OCI-LY3 (cell line): ENCODE data around the gene FAM120A.

Experiments
- H2AFZ ChIP-seq: fragments of 200-600, 300-600 bp; shearing (Covaris generic); 2 replicates; pipeline ENCODE4 v1.6.0; 2014; ENCODE audit warnings: antibody characterized with exemption, low read depth, low read length
- H3K27ac ChIP-seq: fragments of 200-600, 300-600 bp; sonication (generic); 2 replicates; pipeline ENCODE4 v1.5.1; 2014; ENCODE audit warnings: mild to moderate bottlenecking, low read length, moderate library complexity, mixed read lengths
- H3K27me3 ChIP-seq: fragments of 200-600, 300-600 bp; sonication (generic); 2 replicates; pipeline ENCODE4 v1.6.1; 2014; ENCODE audit warnings: low read depth, low read length, mixed read lengths
- H3K36me3 ChIP-seq: fragments of 200-600, 300-600 bp; sonication (generic); replicated peaks from 2 replicates; pipeline ENCODE3; 2014; ENCODE audit warnings: low read depth, low read length, mixed read lengths
- H3K4me1 ChIP-seq: fragments of 300-600, 200-600 bp; sonication (generic); 2 replicates; pipeline ENCODE4 v1.6.1; 2014; ENCODE audit warnings: low read length, mixed read lengths
- H3K4me2 ChIP-seq: fragments of 200-600, 300-600 bp; sonication (generic); 2 replicates; pipeline ENCODE4 v1.6.1; 2014; ENCODE audit warnings: low read length, mixed read lengths
- H3K4me3 ChIP-seq: fragments of 300-600, 200-600 bp; sonication (generic); 2 replicates; pipeline ENCODE4 v1.5.1; 2014; ENCODE audit warnings: antibody characterized with exemption, mild to moderate bottlenecking, low read length, moderate library complexity
- H3K79me2 ChIP-seq: fragments of 300-600, 200-600 bp; shearing (Covaris generic); 2 replicates; pipeline ENCODE4 v1.6.1; 2014; ENCODE audit warnings: mild to moderate bottlenecking, low read length, mixed read lengths
- H3K9ac ChIP-seq: fragments of 300-600, 200-600 bp; shearing (Covaris generic); 2 replicates; pipeline ENCODE4 v1.6.0; 2014; ENCODE audit warnings: mild to moderate bottlenecking, low read length, moderate library complexity
- H3K9me3 ChIP-seq: fragments of 200-600, 300-600 bp; shearing (Covaris generic); 2 replicates; pipeline ENCODE4 v1.6.1; 2014; ENCODE audit warnings: low read length, mixed read lengths; ENCODE audit not compliant: insufficient read depth
- H4K20me1 ChIP-seq: fragments of 200-600, 300-600 bp; sonication (generic); 2 replicates; pipeline ENCODE4 v1.6.1; 2016; ENCODE audit warnings: low read length, mixed read lengths; ENCODE audit not compliant: insufficient read depth
- CTCF ChIP-seq: fragments of 200-600, 300-600 bp; sonication (generic); IDR thresholded peaks from 2 replicates; pipeline ENCODE4 v1.5.1; 2014; ENCODE audit warnings: antibody characterized with exemption, low read length, low read depth
- EZH2phosphoT487 ChIP-seq: fragments of 200-600 bp; shearing (Covaris generic); IDR thresholded peaks from 2 replicates; pipeline ENCODE4 v1.6.1; 2018; ENCODE audit warnings: antibody characterized with exemption, mixed run types, low read depth

FAM120A gene

GRCh38 chr9:93491593-93492232 lies 40.2 kb downstream of the FAM120A start:
- Histone ChIP-seq H4K20me1 (peaks cover 26% of the 10 kb centered on the region), H3K4me2 (no peak overlapping the region), H3K4me3 (no peak overlapping the region), H3K27ac (no peak overlapping the region), H3K9ac (no peak overlapping the region), H3K4me1 (peaks cover 15% of the 10 kb centered on the region), H3K36me3 (peaks cover 33% of the 10 kb centered on the region), H2AFZ (no peak overlapping the region), H3K27me3 (no peaks in the 10 kb centered on the region), H3K79me2 (peaks cover 62% of the 10 kb centered on the region), H3K9me3 (no peaks in the 10 kb centered on the region)
- TF ChIP-seq CTCF = no peak
- TF ChIP-seq EZH2phosphoT487 = no peak

- H3K4me1 ChIP-seq = peaks cover 15% of the 10 kb centered on the region
- peaks cover 66% of the 10 kb centered on the region for H3K79me2 ChIP-seq
- no peak overlapping the region for H3K4me2 ChIP-seq
- no peak overlapping the region for H3K27ac ChIP-seq
- no peak for TF ChIP-seq EZH2phosphoT487
- no peak for TF ChIP-seq CTCF
- H3K9ac ChIP-seq = no peak overlapping the region
- no peaks in the 10 kb centered on the region for H3K27me3 ChIP-seq
- no peak overlapping the region for H2AFZ ChIP-seq
- peaks cover 26% of the 10 kb centered on the region for H4K20me1 ChIP-seq
- H3K4me3 ChIP-seq = no peak overlapping the region
- peaks cover 39% of the 10 kb centered on the region for H3K36me3 ChIP-seq
- H3K9me3 ChIP-seq = no peaks in the 10 kb centered on the region
Measured at GRCh38 chr9:93492327-93492726, 40.8 kb downstream of the FAM120A start.

- TF ChIP-seq CTCF = no peak
- no peak for TF ChIP-seq EZH2phosphoT487
- Histone ChIP-seq H3K9me3 (no peaks in the 10 kb centered on the region), H4K20me1 (peaks cover 21% of the 10 kb centered on the region), H3K4me1 (peaks cover 15% of the 10 kb centered on the region), H3K27me3 (no peaks in the 10 kb centered on the region), H3K4me3 (no peak overlapping the region), H3K4me2 (no peak overlapping the region), H3K36me3 (peaks cover 41% of the 10 kb centered on the region), H3K9ac (no peak overlapping the region), H3K79me2 (peaks cover 54% of the 10 kb centered on the region), H2AFZ (no peak overlapping the region), H3K27ac (no peak overlapping the region)
Measured at GRCh38 chr9:93493949-93494348, 42.5 kb downstream of the FAM120A start.

GRCh38 chr9:93496285-93496684 lies 44.8 kb downstream of the FAM120A start:
- H3K4me1 ChIP-seq = peaks cover 10% of the 10 kb centered on the region
- no peak overlapping the region for H3K4me2 ChIP-seq
- H3K9me3 ChIP-seq = no peaks in the 10 kb centered on the region
- peaks cover 15% of the 10 kb centered on the region for H4K20me1 ChIP-seq
- H2AFZ ChIP-seq = no peak overlapping the region
- no peak overlapping the region for H3K27ac ChIP-seq
- TF ChIP-seq EZH2phosphoT487 (no peak), CTCF (no peak)
- H3K36me3 ChIP-seq = peaks cover 52% of the 10 kb centered on the region
- H3K9ac ChIP-seq = no peak overlapping the region
- peaks cover 31% of the 10 kb centered on the region for H3K79me2 ChIP-seq
- no peak overlapping the region for H3K4me3 ChIP-seq
- H3K27me3 ChIP-seq = no peaks in the 10 kb centered on the region
